Stimulated activated CD4-positive, alpha-beta T cell treated with anti-CD3 and anti-CD28 coated beads, Interleukin-15, amount 100 ng/mL, for 24 hours (primary cell): ENCODE results near the gene HPRT1.
"Not testable (repeated sequence)": the region's sequence is repeated elsewhere in the genome, so short reads cannot be mapped to it uniquely, and the experiment has no call there.

ENCODE experiments used
- DNase-seq: peaks from one replicate; pipeline ENCODE4 v3.0.0-alpha.2; 2020

The HPRT1 gene

GRCh38 chrX:134460005-134460861, at the start of gene HPRT1:
TSS of gene HPRT1 (plus strand) at chrX:134460165. CDS start at chrX:134460312, 147 bp downstream.
- peak; percentile 80 for DNase-seq

GRCh38 chrX:134416087-134416486, 43.9 kb upstream of the HPRT1 start:
- DNase-seq = no peak

GRCh38 chrX:134418317-134419113, 41.5 kb upstream of the HPRT1 start:
- DNase-seq = no peak

GRCh38 chrX:134419784-134420183, 40.2 kb upstream of the HPRT1 start:
- DNase-seq = no peak

GRCh38 chrX:134423606-134424005, 36.4 kb upstream of the HPRT1 start:
- no peak for DNase-seq

GRCh38 chrX:134426281-134426680, 33.7 kb upstream of the HPRT1 start:
- DNase-seq = no peak

GRCh38 chrX:134431894-134432293, 28.1 kb upstream of the HPRT1 start:
- peak; percentile 9 for DNase-seq

GRCh38 chrX:134435894-134436293, 24.1 kb upstream of the HPRT1 start:
- no peak for DNase-seq

GRCh38 chrX:134443020-134443419, 16.9 kb upstream of the HPRT1 start:
- DNase-seq = no peak

- DNase-seq = no peak
Measured at GRCh38 chrX:134443461-134443860, 16.5 kb upstream of the HPRT1 start.

GRCh38 chrX:134444681-134445080, 15.3 kb upstream of the HPRT1 start:
- DNase-seq = no peak

- no peak for DNase-seq
Measured at GRCh38 chrX:134452596-134452995, 7.4 kb upstream of the HPRT1 start.

GRCh38 chrX:134453631-134454030, 6.3 kb upstream of the HPRT1 start:
- DNase-seq = no peak

GRCh38 chrX:134454506-134454905, 5.5 kb upstream of the HPRT1 start:
- DNase-seq = no peak

- no peak for DNase-seq
Measured at GRCh38 chrX:134457708-134458107, 2.3 kb upstream of the HPRT1 start.

GRCh38 chrX:134459683-134460004, 321 bp upstream of the HPRT1 start:
- DNase-seq = no peak

- no peak for DNase-seq
Measured at GRCh38 chrX:134460862-134461220, 876 bp downstream of the HPRT1 start.

- DNase-seq = no peak
Measured at GRCh38 chrX:134461437-134461836, 1.5 kb downstream of the HPRT1 start.

GRCh38 chrX:134462927-134463326, 3.0 kb downstream of the HPRT1 start:
- no peak for DNase-seq

GRCh38 chrX:134464453-134464852, 4.5 kb downstream of the HPRT1 start:
- not testable (repeated sequence) for DNase-seq

- no peak for DNase-seq
Measured at GRCh38 chrX:134469486-134469885, 9.5 kb downstream of the HPRT1 start.

- no peak for DNase-seq
Measured at GRCh38 chrX:134470013-134470412, 10.0 kb downstream of the HPRT1 start.

GRCh38 chrX:134472041-134472440, 12.1 kb downstream of the HPRT1 start:
- no peak for DNase-seq

- DNase-seq = no peak
Measured at GRCh38 chrX:134476284-134476683, 16.3 kb downstream of the HPRT1 start.
